ENCODE data around the gene TSPYL1. TPM values are rescaled to one million over a fixed set of nuclear protein-coding genes. Genes with fewer than 3 reads are reported as not detected.

Gene TSPYL1
- 94.9 and 166 TPM in 2 replicates for polyA plus RNA-seq

DNA sequence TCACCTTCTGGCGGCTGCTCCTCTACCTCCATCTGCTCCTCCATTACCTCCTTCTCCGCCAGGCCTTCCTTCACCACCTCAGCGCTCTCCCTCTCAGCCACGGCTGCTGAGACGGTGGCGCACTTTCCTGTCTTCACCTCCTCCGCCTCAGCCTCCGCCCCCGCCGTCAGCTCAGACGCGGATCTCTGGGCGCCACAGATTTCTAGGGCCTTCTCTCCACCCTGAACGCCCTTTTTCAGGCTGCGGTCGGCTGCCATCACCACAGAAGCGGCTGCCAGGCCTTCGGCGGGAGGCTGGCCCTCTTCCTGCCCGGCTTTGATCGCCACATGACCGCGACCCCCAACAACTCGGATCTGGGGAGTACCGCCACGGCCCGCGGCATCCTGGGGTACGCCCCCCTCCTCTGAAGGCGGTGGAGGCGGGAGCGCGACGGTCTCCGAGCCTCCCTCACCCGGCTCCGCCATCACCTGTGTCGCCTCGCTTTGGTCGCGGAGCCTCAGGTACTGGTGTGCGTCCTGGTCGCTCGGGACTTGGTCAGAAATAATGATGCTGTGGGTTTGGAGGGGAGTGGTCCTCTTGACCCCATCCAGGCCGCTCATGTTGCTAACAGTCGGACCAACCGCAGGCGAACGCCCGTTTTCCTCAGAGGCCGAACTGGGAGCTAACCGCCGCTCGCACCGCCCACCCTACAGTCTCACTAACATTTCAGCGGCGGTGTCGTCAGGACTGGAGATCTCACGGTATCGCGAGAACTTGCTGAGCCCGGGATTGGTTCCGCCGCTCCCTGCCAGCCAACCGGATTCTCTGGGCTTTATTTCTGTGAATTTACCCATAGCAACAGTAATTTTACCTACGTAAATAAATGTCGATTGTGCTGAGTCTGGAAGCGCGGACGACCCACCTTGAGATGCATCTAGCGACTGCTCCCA is at the start of gene TSPYL1:
Gene TSPYL1, minus strand, starts transcription at position 699 of the 929 bp plus-strand sequence. Its CDS starts 100 bp downstream, at position 599.

GRCh38 chr6:116253505-116254296 is 26.0 kb downstream of the TSPYL1 start, which contains the start of gene TSPYL4:
Gene TSPYL4, minus strand, starts transcription at chr6:116254075. Its CDS starts 67 bp downstream, at chr6:116254008.

Other genes starting within 250 kb of the TSPYL1 start
- gene FRK, start 219.0 kb downstream of the TSPYL1 start, polyA plus RNA-seq = 0.15 and 0.21 TPM in 2 replicates
- gene NT5DC1, start 179.1 kb downstream of the TSPYL1 start, polyA plus RNA-seq = 21.5 and 31.7 TPM in 2 replicates
- gene COL10A1, start 153.8 kb downstream of the TSPYL1 start, polyA plus RNA-seq = 0.09 and 3.7 TPM in 2 replicates
- 73.9 and 95.4 TPM in 2 replicates for gene TSPYL4, start 25.9 kb downstream of the TSPYL1 start, polyA plus RNA-seq
- 4.5 and 4.8 TPM in 2 replicates for gene DSE, start 91.0 kb upstream of the TSPYL1 start, polyA plus RNA-seq
- gene CALHM6, start 181.4 kb upstream of the TSPYL1 start, polyA plus RNA-seq = 10.9 and 13.7 TPM in 2 replicates
- not detected in 2 replicates for gene CALHM5, start 231.7 kb upstream of the TSPYL1 start, polyA plus RNA-seq